Neural progenitor cell (in vitro differentiated cells): Measurements from ENCODE around the gene MYL3. TPM values are rescaled to one million over a fixed set of nuclear protein-coding genes. Genes with fewer than 3 reads are reported as not detected.
A peak's percentile ranks its signal among the peaks of the same experiment; 100 is the strongest.

Source experiments
- DNase-seq: peaks from one replicate; pipeline ENCODE4 v3.0.0-alpha.2; 2016; ENCODE audit warnings: low spot score
- H2AFZ ChIP-seq: fragments of 200-600 bp; sonication (generic); replicated peaks from 2 replicates; pipeline ENCODE4 v1.6.1; 2016; ENCODE audit warnings: antibody characterized with exemption
- H3F3A ChIP-seq: fragments of 200-600 bp; sonication (generic); 2 replicates; pipeline ENCODE4 v1.6.1; 2016; ENCODE audit warnings: antibody characterized with exemption, low read depth
- H3K27ac ChIP-seq: fragments of 200-600 bp; sonication (generic); 2 replicates; pipeline ENCODE4 v1.5.1; 2016; ENCODE audit warnings: mild to moderate bottlenecking
- H3K27me3 ChIP-seq: fragments of 200-600 bp; sonication (generic); 2 replicates; pipeline ENCODE4 v1.6.1; 2016; ENCODE audit warnings: mild to moderate bottlenecking, moderate library complexity
- H3K36me3 ChIP-seq: fragments of 200-600 bp; sonication (generic); 2 replicates; pipeline ENCODE4 v1.5.1; 2016
- H3K4me1 ChIP-seq: fragments of 200-600 bp; sonication (generic); 2 replicates; pipeline ENCODE4 v1.6.1; 2016; ENCODE audit warnings: mixed run types
- H3K4me2 ChIP-seq: fragments of 200-600 bp; sonication (generic); 2 replicates; pipeline ENCODE4 v1.6.1; 2016
- H3K4me3 ChIP-seq: fragments of 200-600 bp; sonication (generic); 2 replicates; pipeline ENCODE4 v1.5.1; 2016
- H3K79me2 ChIP-seq: fragments of 200-600 bp; sonication (generic); 2 replicates; pipeline ENCODE4 v1.6.1; 2016; ENCODE audit warnings: low read depth
- H3K9ac ChIP-seq: fragments of 200-600 bp; sonication (generic); 2 replicates; pipeline ENCODE4 v1.6.1; 2016
- H3K9me3 ChIP-seq: fragments of 200-600 bp; sonication (generic); 2 replicates; pipeline ENCODE4 v1.5.1; 2016; ENCODE audit warnings: low read depth
- H4K20me1 ChIP-seq: fragments of 200-600 bp; sonication (generic); 2 replicates; pipeline ENCODE4 v1.6.1; 2016; ENCODE audit warnings: low read depth
- H3K27ac Mint-ChIP-seq: 3 replicates; pipeline ENCODE4 v1.8.0; 2021; ENCODE audit warnings: mixed read lengths
- H3K27me3 Mint-ChIP-seq: 2 replicates; pipeline ENCODE4 v1.8.0; 2022; ENCODE audit warnings: low read depth, mild to moderate bottlenecking, inconsistent platforms, moderate library complexity, mixed read lengths; ENCODE audit not compliant: insufficient read depth
- H3K36me3 Mint-ChIP-seq: 3 replicates; pipeline ENCODE4 v1.8.0; 2021; ENCODE audit warnings: mixed read lengths
- H3K4me1 Mint-ChIP-seq: 3 replicates; pipeline ENCODE4 v1.8.0; 2021; ENCODE audit warnings: mixed read lengths
- H3K4me3 Mint-ChIP-seq: 3 replicates; pipeline ENCODE4 v1.8.0; 2021; ENCODE audit warnings: mild to moderate bottlenecking, moderate library complexity, mixed read lengths
- H3K9me3 Mint-ChIP-seq: 3 replicates; pipeline ENCODE4 v1.8.0; 2020; ENCODE audit warnings: mixed read lengths
- CTCF ChIP-seq: fragments of 200-600 bp; sonication (generic); IDR thresholded peaks from 2 replicates; pipeline ENCODE4 v1.5.1; 2017; ENCODE audit warnings: antibody characterized with exemption, mild to moderate bottlenecking
- EZH2 ChIP-seq: fragments of 200-600 bp; sonication (generic); IDR thresholded peaks from 2 replicates; pipeline ENCODE4 v1.6.1; 2017; ENCODE audit warnings: antibody characterized with exemption, mild to moderate bottlenecking, moderate library complexity
- EZH2phosphoT487 ChIP-seq: fragments of 200-600 bp; sonication (generic); IDR thresholded peaks from 2 replicates; pipeline ENCODE4 v1.6.1; 2017; ENCODE audit warnings: antibody characterized with exemption
- total RNA-seq: library from RNA; depleted of rRNA; stranded (reverse); fragments of >200 nt; gene quantifications from 2 replicates; pipeline ENCODE4 v1.2.3, GENCODE V29; 2015; ENCODE audit warnings: low replicate concordance

Gene MYL3
- total RNA-seq, 1 donor from 2014 or later = not detected

- Histone ChIP-seq H3K4me3 (no peak overlapping the region), H3K9ac (no peak overlapping the region), H3F3A (no peaks in the 10 kb centered on the region), H3K27me3 (no peaks in the 10 kb centered on the region), H2AFZ (no peak overlapping the region), H4K20me1 (no peaks in the 10 kb centered on the region), H3K4me1 (peaks cover 10% of the 10 kb centered on the region), H3K79me2 (no peaks in the 10 kb centered on the region), H3K36me3 (no peaks in the 10 kb centered on the region), H3K4me2 (no peak overlapping the region), H3K27ac (no peak overlapping the region), H3K9me3 (no peaks in the 10 kb centered on the region)
- H3K9me3 Mint-ChIP-seq = no peaks in the 10 kb centered on the region
- peak; percentile 84 for DNase-seq
- H3K36me3 Mint-ChIP-seq = no peaks in the 10 kb centered on the region
- H3K27ac Mint-ChIP-seq = peak overlapping the region; percentile 87
- peak; percentile 96 for TF ChIP-seq CTCF
- no peak for TF ChIP-seq EZH2
- peaks cover 4% of the 10 kb centered on the region for H3K27me3 Mint-ChIP-seq
- no peak overlapping the region for H3K4me3 Mint-ChIP-seq
- peaks cover 20% of the 10 kb centered on the region for H3K4me1 Mint-ChIP-seq
These were observed 3.7 kb upstream of the MYL3 start for GRCh38 chr3:46866720-46867549.

GRCh38 chr3:46866032-46866595 is 2.9 kb upstream of the MYL3 start:
- no peak for DNase-seq
- H3K4me3 ChIP-seq = no peak overlapping the region
- no peaks in the 10 kb centered on the region for H4K20me1 ChIP-seq
- peaks cover 10% of the 10 kb centered on the region for H3K4me1 ChIP-seq
- H3K36me3 ChIP-seq = no peaks in the 10 kb centered on the region
- no peak overlapping the region for H3K27ac ChIP-seq
- Mint-ChIP-seq H3K36me3 (no peaks in the 10 kb centered on the region), H3K4me3 (no peak overlapping the region), H3K27me3 (peaks cover 3% of the 10 kb centered on the region), H3K4me1 (peaks cover 20% of the 10 kb centered on the region), H3K9me3 (no peaks in the 10 kb centered on the region), H3K27ac (no peak overlapping the region)
- no peaks in the 10 kb centered on the region for H3K9me3 ChIP-seq
- no peaks in the 10 kb centered on the region for H3K27me3 ChIP-seq
- TF ChIP-seq EZH2 (no peak), CTCF (no peak), EZH2phosphoT487 (no peak)
- no peaks in the 10 kb centered on the region for H3K79me2 ChIP-seq
- no peak overlapping the region for H3K9ac ChIP-seq
- H3K4me2 ChIP-seq = no peak overlapping the region
- no peaks in the 10 kb centered on the region for H3F3A ChIP-seq
- no peak overlapping the region for H2AFZ ChIP-seq

- no peak for DNase-seq
- H3K4me1 ChIP-seq = peaks cover 10% of the 10 kb centered on the region
- no peak overlapping the region for H3K27ac Mint-ChIP-seq
- H2AFZ ChIP-seq = no peak overlapping the region
- H3K9me3 Mint-ChIP-seq = no peaks in the 10 kb centered on the region
- no peak overlapping the region for H3K4me3 ChIP-seq
- no peak overlapping the region for H3K27ac ChIP-seq
- H3K36me3 Mint-ChIP-seq = no peaks in the 10 kb centered on the region
- no peak overlapping the region for H3K4me2 ChIP-seq
- H3K9ac ChIP-seq = no peak overlapping the region
- H3K4me1 Mint-ChIP-seq = peaks cover 20% of the 10 kb centered on the region
- H3F3A ChIP-seq = no peaks in the 10 kb centered on the region
- no peaks in the 10 kb centered on the region for H3K9me3 ChIP-seq
- H3K27me3 ChIP-seq = no peaks in the 10 kb centered on the region
- no peaks in the 10 kb centered on the region for H4K20me1 ChIP-seq
- H3K4me3 Mint-ChIP-seq = no peak overlapping the region
- TF ChIP-seq CTCF (no peak), EZH2phosphoT487 (no peak), EZH2 (no peak)
- H3K79me2 ChIP-seq = no peaks in the 10 kb centered on the region
- H3K36me3 ChIP-seq = no peaks in the 10 kb centered on the region
- H3K27me3 Mint-ChIP-seq = peaks cover 5% of the 10 kb centered on the region
These were observed 2.3 kb upstream of the MYL3 start for GRCh38 chr3:46865546-46865945.
